CD4-positive, alpha-beta T cell (primary cell): ENCODE measurements around the gene KDSR. TPM values are rescaled to one million over a fixed set of nuclear protein-coding genes. Genes with fewer than 3 reads are reported as not detected.

ENCODE experiments used
- ATAC-seq: fragments of 200-7000 bp; cut with Tn5 transposase; one replicate; pipeline ENCODE4 v1.10.0; 2022; ENCODE audit warnings: mild to moderate bottlenecking; ENCODE audit not compliant: poor library complexity
- CTCF ChIA-PET: fragments of 350-600 bp; sonication (Branson Sonifier 250); formaldehyde crosslinking; loops from one replicate; lab custom pipeline; 2021; ENCODE audit warnings: antibody characterized with exemption, inconsistent platforms; lab: Charles Lee
- POLR2A ChIA-PET: fragments of 350-600 bp; sonication (Branson Sonifier 250); formaldehyde crosslinking; loops from one replicate; lab custom pipeline; 2021; ENCODE audit warnings: antibody characterized with exemption, inconsistent platforms; lab: Charles Lee
- DNase-seq, 14 experiments: peaks; one replicate each; pipeline ENCODE4 v3.0.0-alpha.2; 2013 to 2020; ENCODE audit warnings: mixed read lengths in 2 of 14
- H3K27ac ChIP-seq, 2 donors: one replicate each; pipeline versions ENCODE4 v1.5.1 to v1.7.0; 2013; ENCODE audit warnings: low read length in 2 of 2, low read depth in 1 of 2, mild to moderate bottlenecking in 1 of 2
- H3K27me3 ChIP-seq, 2 experiments: 1 replicate in 1 of 2; 2 replicates in 1 of 2; pipeline versions ENCODE4 v1.6.1 to v1.7.0; 2013; ENCODE audit warnings: low read length in 2 of 2, control low read depth in 1 of 2, mild to moderate bottlenecking in 1 of 2, moderate library complexity in 1 of 2; ENCODE audit not compliant: insufficient read depth in 2 of 2, control insufficient read depth in 1 of 2
- H3K36me3 ChIP-seq: one replicate; pipeline ENCODE4 v1.6.1; 2013; ENCODE audit warnings: low read length, control low read depth; ENCODE audit not compliant: insufficient read depth
- H3K4me1 ChIP-seq: one replicate; pipeline ENCODE4 v1.6.1; 2013; ENCODE audit warnings: low read length, control low read depth; ENCODE audit not compliant: insufficient read depth
- H3K4me3 ChIP-seq: one replicate; pipeline ENCODE4 v1.5.1; 2013; ENCODE audit warnings: mild to moderate bottlenecking, low read length, moderate library complexity
- H3K9me3 ChIP-seq, 2 experiments: 1 replicate in 1 of 2; 2 replicates in 1 of 2; pipeline versions ENCODE4 v1.6.1 to v1.7.0; 2013; ENCODE audit warnings: low read length in 2 of 2, mild to moderate bottlenecking in 2 of 2, control low read depth in 1 of 2, moderate library complexity in 1 of 2; ENCODE audit not compliant: control insufficient read depth in 1 of 2, insufficient read depth in 1 of 2
- H3K27ac Mint-ChIP-seq: one replicate; pipeline ENCODE4 v1.8.0; 2020; ENCODE audit warnings: mixed read lengths
- H3K27me3 Mint-ChIP-seq: one replicate; pipeline ENCODE4 v1.8.0; 2021; ENCODE audit warnings: mixed read lengths
- H3K36me3 Mint-ChIP-seq: one replicate; pipeline ENCODE4 v1.8.0; 2021; ENCODE audit warnings: low read depth, mixed read lengths
- H3K4me1 Mint-ChIP-seq: one replicate; pipeline ENCODE4 v1.8.0; 2021; ENCODE audit warnings: low read depth, mixed read lengths
- H3K4me3 Mint-ChIP-seq: one replicate; pipeline ENCODE4 v1.8.0; 2020; ENCODE audit warnings: mild to moderate bottlenecking, mixed read lengths
- H3K9me3 Mint-ChIP-seq: one replicate; pipeline ENCODE4 v1.8.0; 2020; ENCODE audit warnings: mixed read lengths
- CTCF ChIP-seq: fragments of 200-600 bp; IDR thresholded peaks from one replicate; pipeline ENCODE4 v1.8.0; 2022; ENCODE audit warnings: antibody characterized with exemption, mild to moderate bottlenecking
- intact Hi-C, 2 experiments: fragments of 100-400 bp; cut with DNase I in 1 of 2; cut with micrococcal nuclease in 1 of 2; formaldehyde crosslinking; loops; one replicate each; pipeline versions ENCODE4 v1.15.1 to v1.9.0; 2023 to 2025; cut with DNase I, micrococcal nuclease
- total RNA-seq, 174 experiments: library from RNA in 2 of 174; stranded (reverse) in 2 of 174; gene quantifications; one replicate each; pipeline ENCODE4 v1.2.3 and lab custom pipeline; 2021 to 2026

The KDSR gene
- total RNA-seq, 2 experiments from 2014 or later = 21.1 to 23.5 TPM

GRCh38 chr18:63356272-63356896, 10.6 kb downstream of the KDSR start:
- Histone ChIP-seq H3K4me1 (no peaks in the 10 kb centered on the region), H3K27ac (no peak overlapping the region), H3K9me3 (no peaks in the 10 kb centered on the region), H3K4me3 (no peak overlapping the region), H3K27me3 (no peaks in the 10 kb centered on the region), H3K36me3 (peaks cover 78% of the 10 kb centered on the region)
- Mint-ChIP-seq H3K27me3 (no peaks in the 10 kb centered on the region), H3K4me1 (no peaks in the 10 kb centered on the region), H3K27ac (no peak overlapping the region), H3K36me3 (peaks cover 65% of the 10 kb centered on the region), H3K9me3 (no peaks in the 10 kb centered on the region), H3K4me3 (no peak overlapping the region)
- CTCF ChIA-PET = interaction anchor here (1.2 kb wide), 1 partner anchor 83 kb away, joined by 3 read pairs; no protein-coding TSS in a partner anchor
- ATAC-seq = no peak
- no peak for TF ChIP-seq CTCF
- POLR2A ChIA-PET = interaction anchor here (1.0 to 2.5 kb wide), 2 partner anchors 9 to 39 kb away, joined by 3 to 9 read pairs; no protein-coding TSS in a partner anchor
- intact Hi-C loops = no loop called here
- no peak for DNase-seq

- Mint-ChIP-seq H3K27ac (no peak overlapping the region), H3K4me1 (no peaks in the 10 kb centered on the region), H3K9me3 (no peaks in the 10 kb centered on the region), H3K4me3 (no peak overlapping the region), H3K36me3 (peaks cover 82% of the 10 kb centered on the region), H3K27me3 (no peaks in the 10 kb centered on the region)
- Histone ChIP-seq H3K4me1 (no peaks in the 10 kb centered on the region), H3K36me3 (peaks cover 88% of the 10 kb centered on the region), H3K27me3 (no peaks in the 10 kb centered on the region), H3K27ac (no peak overlapping the region), H3K4me3 (no peak overlapping the region), H3K9me3 (no peaks in the 10 kb centered on the region)
- ChIA-PET CTCF (no interaction called here), POLR2A (interaction anchor here (1.3 to 1.4 kb wide), 2 partner anchors 16 to 18 kb away, joined by 3 to 4 read pairs; no protein-coding TSS in a partner anchor)
- TF ChIP-seq CTCF = no peak
- ATAC-seq (no peak), DNase-seq (no peak)
- intact Hi-C loops = no loop called here
These were observed 16.8 kb downstream of the KDSR start for GRCh38 chr18:63350230-63350629.

GRCh38 chr18:63348508-63349136, 18.4 kb downstream of the KDSR start:
- Mint-ChIP-seq H3K27me3 (no peaks in the 10 kb centered on the region), H3K4me1 (no peaks in the 10 kb centered on the region), H3K27ac (no peak overlapping the region), H3K9me3 (no peaks in the 10 kb centered on the region), H3K36me3 (peaks cover 84% of the 10 kb centered on the region), H3K4me3 (no peak overlapping the region)
- DNase-seq (no peak), ATAC-seq (no peak)
- Histone ChIP-seq H3K4me3 (no peak overlapping the region), H3K27ac (no peak overlapping the region), H3K9me3 (no peaks in the 10 kb centered on the region), H3K4me1 (no peaks in the 10 kb centered on the region), H3K27me3 (no peaks in the 10 kb centered on the region), H3K36me3 (peaks cover 87% of the 10 kb centered on the region)
- ChIA-PET POLR2A (no interaction called here), CTCF (no interaction called here)
- no peak for TF ChIP-seq CTCF
- intact Hi-C loops = no loop called here
